HG02943 (cell line): ENCODE data around the gene NUP58.

Experiments
- ATAC-seq: cut with Tn5 transposase; IDR thresholded peaks from one replicate; pipeline ENCODE4 v1.9.1; 2021; ENCODE audit warnings: mild to moderate bottlenecking, low read depth, moderate library complexity; ENCODE audit not compliant: unreplicated experiment

Gene NUP58

GRCh38 chr13:25375727-25376358 is 74.4 kb downstream of the NUP58 start:
- no peak for ATAC-seq

- no peak for ATAC-seq
Measured at GRCh38 chr13:25377244-25377962, 76.0 kb downstream of the NUP58 start.

- ATAC-seq: no peak
Measured at GRCh38 chr13:25378528-25378927, 77.1 kb downstream of the NUP58 start.

- ATAC-seq: no peak
Measured at GRCh38 chr13:25379011-25379410, 77.6 kb downstream of the NUP58 start.

DNA sequence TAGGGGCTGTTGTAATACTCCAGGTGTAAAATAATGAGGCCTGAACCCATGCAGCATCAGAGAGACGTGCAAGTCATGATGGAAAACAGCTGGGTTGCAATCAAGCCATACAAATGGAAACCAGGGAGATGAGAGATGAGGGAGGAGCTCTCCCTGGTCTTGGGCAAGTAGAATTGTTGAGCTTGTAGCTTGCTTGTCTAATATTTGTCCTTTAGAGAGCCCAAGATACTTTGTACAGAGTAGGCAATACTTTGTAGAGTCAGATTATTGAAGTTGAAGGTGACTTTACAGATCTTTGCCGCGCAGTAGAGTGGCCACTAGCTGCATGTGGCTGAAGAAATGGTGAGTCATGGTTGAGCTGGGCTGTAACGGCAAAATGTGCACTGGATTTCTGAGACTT is 78.7 kb downstream of the NUP58 start:
- ATAC-seq: no peak

GRCh38 chr13:25380741-25381324 is 79.4 kb downstream of the NUP58 start:
- ATAC-seq: no peak

- ATAC-seq: no peak
Measured at GRCh38 chr13:25384758-25385410, 83.5 kb downstream of the NUP58 start.

DNA sequence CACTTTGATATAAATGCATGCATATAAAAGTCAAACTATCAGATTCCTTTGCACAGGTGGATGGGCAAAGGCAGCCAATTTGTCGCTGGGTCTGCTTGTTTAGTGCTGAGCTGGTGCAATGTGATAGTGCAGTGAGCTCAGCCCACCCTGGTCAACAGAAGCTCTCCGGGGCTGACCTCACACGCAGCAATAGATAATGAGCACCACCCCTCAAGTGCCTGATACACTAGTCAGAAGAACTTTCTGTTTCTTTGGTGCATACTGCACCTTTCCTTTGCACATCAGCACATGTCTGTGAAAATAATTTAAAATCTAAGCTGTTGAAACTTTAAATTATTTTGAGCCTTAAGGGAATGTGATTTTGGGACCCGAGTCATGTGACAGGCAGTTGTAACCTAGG is 90.5 kb downstream of the NUP58 start:
- no peak for ATAC-seq
